Measurements from ENCODE around the gene ARHGAP15. TPM values are rescaled to one million over a fixed set of nuclear protein-coding genes. Genes with fewer than 3 reads are reported as not detected.

Gene ARHGAP15
- total RNA-seq, 1 experiment from 2014 or later, result 0.42 TPM

DNA sequence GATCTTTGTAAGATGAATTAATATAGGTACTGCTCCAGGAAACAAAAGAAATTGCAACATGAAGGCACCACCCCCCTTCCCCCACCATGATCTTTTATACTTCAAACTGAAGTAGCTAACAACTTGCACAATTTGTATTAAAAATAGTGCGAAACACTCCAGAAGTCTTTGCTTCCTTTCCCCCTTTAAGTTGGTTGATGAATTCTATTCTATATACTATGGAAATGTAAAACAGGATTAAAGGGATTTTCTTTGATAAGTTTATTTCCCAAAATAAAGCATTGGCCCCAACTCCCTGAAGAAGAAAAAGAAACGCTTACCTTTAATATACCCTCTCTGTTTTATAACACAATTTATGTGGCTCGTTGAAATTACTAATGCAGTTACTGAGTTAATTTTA is 227.1 kb downstream of the ARHGAP15 start:
- ATAC-seq, result no peak
- intact Hi-C loops (cut with micrococcal nuclease), result no loop called here
- Histone ChIP-seq H3K9me2 (ENCODE audit: insufficient read depth) (no peaks in the 10 kb centered on the region), H3K79me2 (ENCODE audit: insufficient read depth, low read length) (no peaks in the 10 kb centered on the region), H4K20me1 (ENCODE audit: insufficient read depth) (no peaks in the 10 kb centered on the region), H3K27ac (ENCODE audit: low read depth, low read length) (no peak overlapping the region), H3K4me2 (ENCODE audit: low read length) (no peak overlapping the region), H2AFZ (ENCODE audit: low read depth, low read length, poor library complexity, severe bottlenecking) (no peak overlapping the region), H3K9ac (ENCODE audit: low read length) (no peak overlapping the region), H3K9me3 (ENCODE audit: control insufficient read depth in 1 of 2, insufficient read depth in 1 of 2, low read depth in 1 of 2, low read length in 2 of 2) (no peaks in the 10 kb centered on the region), H3K27me3 (ENCODE audit: insufficient read depth, low read length) (no peaks in the 10 kb centered on the region), H3K4me3 (replicated peaks in 1 of 2; ENCODE audit: low read depth in 1 of 2, low read length in 2 of 2) (no peak overlapping the region), H3K4me1 (ENCODE audit: control insufficient read depth in 1 of 2, insufficient read depth in 2 of 2, low read length in 2 of 2) (no peaks in the 10 kb centered on the region), H3K36me3 (ENCODE audit: control insufficient read depth in 1 of 2, insufficient read depth in 2 of 2, low read length in 2 of 2) (no peaks in the 10 kb centered on the region)
- BruUV-seq (replicated peaks), result no TSS peak
- RAD21 ChIA-PET (ENCODE audit: low non-redundant PET in 1 of 2, low total read pairs in 2 of 2, uncharacterized antibody in 2 of 2, unreplicated experiment in 2 of 2), result no interaction called here
- CTCF ChIA-PET, result no interaction called here
- POLR2A ChIA-PET, result no interaction called here
- TF ChIP-seq EZH2 (IDR thresholded peaks at IDR 0.05), result no peak
- TF ChIP-seq EGR1 (IDR thresholded peaks at IDR 0.05; ENCODE audit: low read depth), result no peak
- TF ChIP-seq, protein P1, sequence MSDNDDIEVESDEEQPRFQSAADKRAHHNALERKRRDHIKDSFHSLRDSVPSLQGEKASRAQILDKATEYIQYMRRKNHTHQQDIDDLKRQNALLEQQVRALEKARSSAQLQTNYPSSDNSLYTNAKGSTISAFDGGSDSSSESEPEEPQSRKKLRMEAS (IDR thresholded peaks at IDR 0.05), result no peak
- no peak for TF ChIP-seq SP1 (IDR thresholded peaks at IDR 0.05; ENCODE audit: low read depth)
- TF ChIP-seq JUND (IDR thresholded peaks at IDR 0.05), result no peak
- no peak for TF ChIP-seq SRF (IDR thresholded peaks at IDR 0.05; ENCODE audit: low read depth)
- TF ChIP-seq RAD21 (IDR thresholded peaks at IDR 0.05; ENCODE audit: low read depth), result no peak
- DNase-seq (ENCODE audit: low read depth, low spot score), result no peak

DNA sequence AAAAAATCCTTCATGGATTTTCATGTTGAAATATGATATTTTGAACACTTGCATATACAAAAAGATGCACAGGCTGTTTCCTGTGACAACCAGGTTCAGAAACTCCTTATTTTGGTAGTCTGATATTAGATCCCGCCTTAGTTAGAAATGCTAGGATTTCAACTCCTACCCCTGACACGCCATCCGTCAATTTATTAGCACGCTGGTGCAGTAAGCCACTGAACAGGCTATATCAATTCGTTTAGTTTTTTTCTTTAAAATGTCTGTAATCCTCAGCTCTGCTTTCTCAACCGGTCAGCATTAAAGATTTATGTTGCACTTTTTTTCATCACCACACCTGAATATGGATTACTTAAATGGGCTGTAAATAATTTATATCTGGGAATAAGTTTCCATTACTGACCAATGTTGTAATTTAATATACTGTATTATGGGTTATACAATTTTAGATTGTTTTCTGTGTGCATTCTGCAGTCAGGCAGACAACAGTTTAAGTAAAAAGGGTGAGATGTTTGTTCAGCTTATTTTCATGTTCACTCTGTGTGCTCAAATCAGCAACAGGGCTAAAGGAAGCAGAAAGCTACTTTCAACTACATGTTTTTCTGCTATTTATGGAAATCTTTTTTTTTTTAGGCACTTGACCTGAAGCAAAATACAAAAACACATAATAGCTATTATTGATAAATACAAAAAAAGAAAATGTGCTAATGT is 227.7 kb downstream of the ARHGAP15 start:
- RAD21 ChIA-PET (ENCODE audit: low non-redundant PET in 1 of 2, low total read pairs in 2 of 2, uncharacterized antibody in 2 of 2, unreplicated experiment in 2 of 2), result no interaction called here
- no peak for TF ChIP-seq ELF1 (IDR thresholded peaks at IDR 0.05; ENCODE audit: borderline replicate concordance, low read depth)
- no peak for TF ChIP-seq POLR2AphosphoS5 (IDR thresholded peaks at IDR 0.05; ENCODE audit: low read depth, low read length)
- TF ChIP-seq CEBPB (IDR thresholded peaks at IDR 0.05; ENCODE audit: low read depth), result no peak
- TF ChIP-seq EGR1 (IDR thresholded peaks at IDR 0.05; ENCODE audit: low read depth), result no peak
- TF ChIP-seq SP1 (IDR thresholded peaks at IDR 0.05; ENCODE audit: low read depth), result no peak
- TF ChIP-seq, protein P1 (IDR thresholded peaks at IDR 0.05), result no peak
- TF ChIP-seq EZH2 (IDR thresholded peaks at IDR 0.05), result no peak
- TF ChIP-seq CBX3 (IDR thresholded peaks at IDR 0.05; ENCODE audit: low read depth), result no peak
- TF ChIP-seq FOSL1 (IDR thresholded peaks at IDR 0.05; ENCODE audit: low read depth), result no peak
- no peak for TF ChIP-seq ZBTB33 (IDR thresholded peaks at IDR 0.05; ENCODE audit: extremely low read depth, insufficient replicate concordance, low read length)
- TF ChIP-seq RAD21 (IDR thresholded peaks at IDR 0.05; ENCODE audit: low read depth), result no peak
- no peak for TF ChIP-seq SIN3A (IDR thresholded peaks at IDR 0.05; ENCODE audit: low read depth)
- no peak for TF ChIP-seq ZNF274 (IDR thresholded peaks at IDR 0.05; ENCODE audit: low read depth, low read length)

More for the DNA sequence above, 227.7 kb downstream of the ARHGAP15 start:
- H3K4me3 ChIP-seq (replicated peaks in 1 of 2; ENCODE audit: low read depth in 1 of 2, low read length in 2 of 2), result no peak overlapping the region
- POLR2A ChIA-PET, result no interaction called here
- H3K4me1 ChIP-seq (ENCODE audit: control insufficient read depth in 1 of 2, insufficient read depth in 2 of 2, low read length in 2 of 2), result no peaks in the 10 kb centered on the region
- CTCF ChIA-PET, result no interaction called here
- H2AFZ ChIP-seq (ENCODE audit: low read depth, low read length, poor library complexity, severe bottlenecking), result no peak overlapping the region
- no peaks in the 10 kb centered on the region for H3K79me2 ChIP-seq (ENCODE audit: insufficient read depth, low read length)
- no peak overlapping the region for H3K4me2 ChIP-seq (ENCODE audit: low read length)
- H3K9me3 ChIP-seq (ENCODE audit: control insufficient read depth in 1 of 2, insufficient read depth in 1 of 2, low read depth in 1 of 2, low read length in 2 of 2), result no peaks in the 10 kb centered on the region
- no peak for ATAC-seq
- H3K9ac ChIP-seq (ENCODE audit: low read length), result no peak overlapping the region
- intact Hi-C loops (cut with micrococcal nuclease), result no loop called here
- no peaks in the 10 kb centered on the region for H3K27me3 ChIP-seq (ENCODE audit: insufficient read depth, low read length)
- no peaks in the 10 kb centered on the region for H3K9me2 ChIP-seq (ENCODE audit: insufficient read depth)
- BruUV-seq (replicated peaks), result no TSS peak
- H3K36me3 ChIP-seq (ENCODE audit: control insufficient read depth in 1 of 2, insufficient read depth in 2 of 2, low read length in 2 of 2), result no peaks in the 10 kb centered on the region
- no peak for DNase-seq (ENCODE audit: low read depth, low spot score)
- no peak overlapping the region for H3K27ac ChIP-seq (ENCODE audit: low read depth, low read length)
- no peaks in the 10 kb centered on the region for H4K20me1 ChIP-seq (ENCODE audit: insufficient read depth)
